Hypothalamus (tissue), 51 donors: Measurements from ENCODE around the gene TMUB1.

Experiments
- DNase-seq, 51 donors: peaks; one replicate each; lab custom pipeline; 2025; lab: John Stamatoyannopoulos, UW

The TMUB1 gene

GRCh38 chr7:151083071-151083823 lies at the start of gene TMUB1:
TMUB1 (minus strand) TSS chr7:151083493; CDS start chr7:151082563, 930 bp downstream.
- peak in 49 of 51 donors; percentile 25 to 89 (median 66) for DNase-seq

GRCh38 chr7:151132461-151133205 lies 49.3 kb upstream of the TMUB1 start:
- DNase-seq = no peak

DNA sequence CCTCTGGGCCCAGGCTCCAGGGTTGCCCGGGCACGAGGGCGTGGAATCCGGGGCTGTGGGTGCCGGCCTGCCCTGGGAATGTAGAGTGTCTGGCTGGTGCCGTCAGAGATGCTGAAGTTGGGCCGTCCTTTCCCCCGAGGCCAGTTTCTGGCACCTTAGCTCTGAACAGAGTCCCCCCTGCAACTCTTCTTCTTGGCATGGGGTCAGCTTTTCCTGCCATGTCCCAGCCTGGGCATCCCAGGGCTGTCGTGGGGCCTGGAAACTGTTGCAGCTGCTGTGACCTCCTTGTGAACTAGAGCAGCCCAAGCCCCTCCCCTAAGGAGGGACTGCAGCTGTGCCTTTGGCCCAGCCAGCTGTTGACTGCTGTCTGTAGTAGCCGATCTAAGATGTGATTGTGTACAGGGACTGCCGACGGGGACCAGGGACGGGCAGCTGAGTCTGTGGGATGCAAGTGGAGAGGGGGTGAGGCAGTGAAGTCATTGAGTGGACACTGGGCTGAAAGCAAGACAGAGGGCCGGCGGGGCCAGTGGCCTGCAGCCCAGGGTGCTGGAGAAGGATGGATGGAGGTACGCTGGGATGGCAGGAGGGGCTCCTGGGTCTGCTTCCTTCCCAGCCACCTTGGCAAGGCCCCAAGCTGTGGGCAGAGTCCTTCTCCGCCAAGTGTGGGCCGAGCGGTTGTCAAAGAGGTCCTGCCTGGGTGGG lies 48.5 kb upstream of the TMUB1 start:
- DNase-seq = peak in 35 of 51 donors; percentile 13 to 85 (median 60)

DNA sequence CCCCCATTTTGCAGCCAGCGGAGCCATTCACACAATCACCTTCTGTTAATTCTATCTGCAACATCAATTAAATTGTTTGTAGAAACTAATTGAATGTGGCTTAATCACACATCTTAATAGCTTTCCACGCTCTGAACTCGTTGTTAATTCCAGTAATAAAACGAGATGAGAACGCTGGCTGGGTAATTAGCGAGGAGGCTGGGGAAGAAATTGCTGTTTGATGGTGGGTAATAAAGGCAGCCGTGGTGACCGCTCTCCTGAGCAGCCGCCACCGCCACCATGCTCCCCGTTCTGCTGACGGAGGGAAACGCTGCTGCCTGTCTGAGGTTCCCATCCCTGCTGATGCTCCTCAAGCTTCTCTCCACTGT lies 47.9 kb upstream of the TMUB1 start:
- peak in 1 of 51 donors; percentile 59 for DNase-seq

DNA sequence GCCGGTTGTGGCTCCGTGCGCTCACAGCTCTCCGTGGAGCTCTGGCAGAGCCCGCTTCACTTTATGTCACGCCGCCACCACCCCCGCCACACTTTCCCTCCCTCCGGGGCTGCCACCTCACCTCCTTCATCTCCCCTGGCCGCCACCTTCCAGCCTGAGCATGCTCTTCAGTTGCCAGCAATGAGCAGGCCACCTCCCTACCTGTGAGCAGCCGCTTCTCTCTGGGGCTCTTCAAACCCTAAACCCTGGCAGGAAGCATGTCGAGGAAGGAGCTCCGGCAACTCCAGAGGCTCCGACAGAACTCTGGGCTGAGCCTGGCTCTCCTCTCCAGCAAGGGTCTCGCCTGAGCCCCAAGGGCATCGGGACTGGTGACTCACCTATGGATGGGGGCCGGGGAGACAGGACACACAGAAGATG lies 47.5 kb upstream of the TMUB1 start:
- DNase-seq = peak in 1 of 51 donors; percentile 24

DNA sequence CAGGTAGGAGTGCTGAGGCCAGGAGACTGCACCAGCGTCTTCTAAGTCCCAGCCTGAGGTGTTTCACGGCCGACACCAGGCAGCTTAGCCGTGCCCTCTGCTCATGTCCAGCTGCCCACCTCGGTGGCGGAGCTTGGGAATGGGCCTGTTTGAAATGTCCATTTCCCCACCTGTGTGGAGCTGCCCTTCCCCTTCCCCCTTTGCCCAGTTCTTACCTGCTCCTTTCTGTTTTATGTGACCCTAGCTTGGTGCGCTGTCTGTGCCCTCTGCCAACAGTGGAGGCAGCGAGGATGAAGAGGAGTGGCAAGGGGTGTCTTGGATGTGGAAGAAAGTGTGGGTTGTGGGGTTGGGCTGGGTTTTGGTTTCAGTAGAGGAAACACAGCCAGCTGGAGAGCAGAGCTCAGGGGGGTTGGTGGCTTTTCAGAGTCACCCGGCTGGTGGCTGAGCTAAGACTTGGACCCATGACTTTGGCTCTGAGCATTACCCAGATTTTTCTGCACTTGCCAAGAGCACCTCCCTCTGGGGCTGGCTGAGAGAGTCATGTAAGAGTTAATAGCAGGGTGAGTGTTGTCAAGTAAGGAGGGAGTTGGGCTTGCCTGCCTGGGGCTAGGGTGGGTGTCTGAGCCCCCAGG lies 46.8 kb upstream of the TMUB1 start:
- no peak for DNase-seq

DNA sequence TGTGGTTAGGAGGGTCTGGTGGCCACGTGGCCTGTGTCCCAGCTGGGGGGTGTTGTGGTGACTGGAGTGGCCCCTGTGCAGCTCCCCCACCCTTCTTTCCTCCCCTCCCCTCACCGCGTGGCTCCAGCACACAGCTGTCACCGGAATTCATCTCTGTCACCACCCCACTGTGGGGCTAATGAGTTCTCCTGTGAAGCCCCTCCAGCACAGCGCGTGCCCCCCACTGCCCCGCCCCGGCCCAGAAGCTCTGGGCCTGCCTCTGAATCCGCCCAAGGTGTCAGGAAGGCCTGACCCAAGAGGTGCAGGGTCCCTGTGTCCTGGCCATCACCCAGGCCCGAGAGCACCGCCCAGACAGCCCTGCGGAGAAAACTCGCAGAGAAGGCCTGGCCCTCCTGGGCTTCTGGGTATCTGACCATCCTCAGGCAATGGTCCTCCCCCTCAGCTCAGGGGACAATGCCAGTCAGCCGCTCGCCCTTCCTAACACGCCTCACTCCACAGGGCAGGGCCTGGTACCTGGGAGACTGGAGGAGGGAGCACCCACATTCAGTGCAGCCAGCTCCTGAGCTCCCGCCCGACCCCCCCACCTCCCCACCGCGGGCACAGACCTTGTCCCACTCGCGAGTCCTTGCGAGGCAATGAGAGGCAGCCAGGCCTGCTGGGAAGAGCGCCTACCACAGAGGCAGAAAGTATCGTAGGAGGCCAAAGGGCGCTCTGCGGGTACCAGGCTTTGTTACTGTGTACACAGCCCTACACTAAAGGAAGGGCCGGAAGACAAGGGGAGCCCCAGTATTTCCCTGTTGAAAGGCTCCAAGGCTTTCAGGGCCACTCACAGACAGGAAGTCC lies 46.0 kb upstream of the TMUB1 start:
- no peak for DNase-seq

- no peak for DNase-seq
Observed at GRCh38 chr7:151128716-151129115, 45.4 kb upstream of the TMUB1 start.

GRCh38 chr7:151128144-151128543 lies 44.9 kb upstream of the TMUB1 start:
- no peak for DNase-seq

- DNase-seq = no peak
Observed at GRCh38 chr7:151126491-151127137, 43.3 kb upstream of the TMUB1 start.

DNA sequence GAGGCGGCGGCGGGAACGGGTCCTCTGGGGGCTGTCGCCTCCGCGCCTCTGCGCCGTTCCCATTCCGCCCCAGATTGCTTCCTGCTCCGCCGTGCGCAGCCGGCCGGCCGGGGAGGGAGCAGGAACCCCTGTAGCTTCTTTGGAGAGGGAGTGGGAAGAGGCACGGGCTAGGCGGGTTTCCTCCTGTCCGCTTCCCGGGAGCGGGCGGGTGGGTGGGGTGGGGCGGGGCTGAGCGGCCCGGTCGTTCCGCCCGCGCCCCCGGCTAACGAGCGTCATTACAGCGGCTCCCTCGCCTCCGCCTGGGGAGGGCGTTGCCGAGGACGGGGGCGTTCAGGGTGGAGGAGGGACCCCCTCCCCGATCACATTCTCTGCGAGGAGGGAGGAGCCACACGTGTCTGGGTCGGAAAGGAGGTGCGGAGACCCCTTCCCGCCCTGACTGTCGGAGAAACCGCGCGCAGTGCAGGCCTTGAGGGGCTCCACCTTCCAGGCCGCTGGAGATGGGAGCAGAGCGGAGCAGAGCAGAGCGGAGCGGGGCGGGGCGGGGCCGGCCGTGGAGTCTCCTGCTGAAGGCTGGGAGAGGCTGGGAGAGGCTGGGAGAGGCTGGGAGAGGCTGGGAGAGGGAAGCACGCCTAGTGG lies 42.7 kb upstream of the TMUB1 start:
- DNase-seq = no peak

DNA sequence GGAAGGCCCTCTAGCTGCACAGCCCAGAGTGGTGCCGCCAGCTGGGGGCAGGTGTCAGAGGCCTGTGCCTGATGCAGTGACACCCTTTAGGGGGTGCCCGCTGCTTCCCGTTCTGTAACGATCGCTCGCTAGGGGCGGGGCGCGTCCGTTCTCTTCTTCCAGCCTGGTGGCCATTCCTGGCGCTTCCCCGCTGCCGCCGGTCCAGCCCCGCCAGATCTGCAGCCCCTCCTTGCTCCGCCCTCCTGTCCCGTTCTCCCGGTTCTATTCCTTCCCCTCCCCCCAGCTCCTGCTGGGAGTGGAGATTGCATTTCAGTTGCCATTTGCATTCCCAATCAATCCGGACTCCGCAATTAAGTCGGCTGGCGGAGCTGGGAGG lies 42.2 kb upstream of the TMUB1 start:
- no peak for DNase-seq

DNA sequence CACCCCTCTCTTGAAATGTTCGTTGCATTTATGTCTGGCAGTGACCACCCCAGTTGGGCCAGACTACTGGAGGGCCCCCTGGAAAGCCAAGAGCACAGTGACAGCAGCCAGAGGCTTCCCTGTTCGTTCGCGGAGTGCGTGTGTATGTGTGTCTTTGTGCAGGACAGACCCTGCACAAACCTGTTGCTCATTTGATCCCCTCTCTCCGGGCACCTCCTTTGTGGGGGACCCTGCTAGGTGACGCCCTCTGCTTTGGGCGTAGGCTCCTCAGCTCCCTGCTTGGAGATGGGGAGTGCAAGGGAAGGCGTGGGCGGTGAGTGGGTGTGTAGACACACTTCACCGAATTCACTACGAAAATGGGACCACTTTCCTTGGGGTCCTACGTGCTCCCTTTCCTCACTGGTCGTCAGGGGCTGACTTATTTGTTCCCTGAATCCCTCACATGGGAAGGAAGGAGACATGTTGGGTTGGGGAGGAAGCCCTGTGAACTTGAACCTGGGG lies 41.7 kb upstream of the TMUB1 start:
- no peak for DNase-seq

GRCh38 chr7:151124481-151124880 lies 41.2 kb upstream of the TMUB1 start:
- no peak for DNase-seq

- DNase-seq = peak in 50 of 51 donors; percentile 21 to 89 (median 68)
Observed at GRCh38 chr7:151123822-151124464, 40.6 kb upstream of the TMUB1 start.

- no peak for DNase-seq
Observed at GRCh38 chr7:151123158-151123821, 40.0 kb upstream of the TMUB1 start.

GRCh38 chr7:151122796-151123157 lies 39.5 kb upstream of the TMUB1 start:
- no peak for DNase-seq

GRCh38 chr7:151122276-151122675 lies 39.0 kb upstream of the TMUB1 start:
- DNase-seq = peak in 1 of 51 donors; percentile 17
